ENCODE data around the gene ART1.
"Not testable (repeated sequence)": the region's sequence is repeated elsewhere in the genome, so short reads cannot be mapped to it uniquely, and the experiment has no call there.

The ART1 gene

DNA sequence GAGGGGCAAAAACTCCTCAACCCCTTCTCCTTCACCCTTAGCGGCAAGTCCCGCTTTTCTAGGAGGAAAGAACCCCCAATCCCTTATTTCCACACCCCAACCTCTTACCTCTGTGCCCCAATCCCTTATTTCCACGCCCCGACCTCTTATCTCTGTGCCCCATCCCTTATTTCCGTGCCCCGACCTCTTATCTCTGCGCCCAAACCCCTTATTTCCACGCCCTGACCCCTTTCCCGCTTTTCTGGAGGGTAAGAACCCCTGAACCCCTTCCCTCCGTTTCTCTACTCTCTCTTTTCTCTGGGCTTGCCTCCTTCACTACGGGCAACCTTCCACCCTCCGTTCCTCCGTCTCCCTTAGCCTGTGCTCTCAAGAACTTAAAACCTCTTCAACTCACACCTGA is 3.9 kb downstream of the ART1 start:
- not testable (repeated sequence) for H3K36me3 ChIP-seq (ENCODE audit: control insufficient read depth, insufficient read depth, low read length); H3K27me3 ChIP-seq (ENCODE audit: control insufficient read depth, insufficient read depth, low read length); H3K9me3 ChIP-seq (ENCODE audit: control insufficient read depth, insufficient read depth, low read length); H3K27ac ChIP-seq (ENCODE audit: low read length); DNase-seq (ENCODE audit: low read depth, low spot score); H3K4me3 ChIP-seq (ENCODE audit: low read length); H3K4me1 ChIP-seq (ENCODE audit: control insufficient read depth, insufficient read depth, low read length)
- no CpG with 5 or more reads among the region's 13 CpGs for WGBS (ENCODE audit: insufficient coverage, insufficient read length)

GRCh38 chr11:3649374-3649773 is 4.4 kb downstream of the ART1 start:
- WGBS (ENCODE audit: insufficient coverage, insufficient read length) = no CpG with 5 or more reads among the region's 9 CpGs

DNA sequence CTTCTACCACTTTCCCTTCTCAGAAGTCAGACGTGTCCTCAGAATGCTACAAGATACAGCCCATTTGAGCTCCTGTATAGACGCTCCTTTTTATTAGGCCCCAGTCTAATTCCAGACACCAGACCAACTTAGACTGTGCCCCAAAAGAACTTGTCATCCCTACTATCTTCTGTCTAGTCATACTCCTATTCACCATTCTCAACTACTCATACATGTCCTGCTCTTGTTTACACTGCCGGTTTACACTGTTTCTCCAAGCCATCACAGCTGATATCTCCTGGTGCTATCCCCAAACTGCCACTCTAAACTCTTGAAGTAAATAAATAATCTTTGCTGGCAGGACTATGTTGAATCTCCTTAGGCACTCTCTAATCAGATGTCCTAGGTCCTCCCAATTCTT is 7.6 kb downstream of the ART1 start:
- not testable (repeated sequence) for H3K27ac ChIP-seq (ENCODE audit: low read length); H3K36me3 ChIP-seq (ENCODE audit: control insufficient read depth, insufficient read depth, low read length); H3K4me3 ChIP-seq (ENCODE audit: low read length); DNase-seq (ENCODE audit: low read depth, low spot score); H3K9me3 ChIP-seq (ENCODE audit: control insufficient read depth, insufficient read depth, low read length); H3K27me3 ChIP-seq (ENCODE audit: control insufficient read depth, insufficient read depth, low read length); H3K4me1 ChIP-seq (ENCODE audit: control insufficient read depth, insufficient read depth, low read length)
- whole genome bisulfite sequencing (ENCODE audit: insufficient coverage, insufficient read length) = no CpG with 5 or more reads among the region's 3 CpGs

More at GRCh38 chr11:3649374-3649773, 4.4 kb downstream of the ART1 start:
- H3K9me3 ChIP-seq (ENCODE audit: control insufficient read depth, insufficient read depth, low read length); H3K27ac ChIP-seq (ENCODE audit: low read length); H3K27me3 ChIP-seq (ENCODE audit: control insufficient read depth, insufficient read depth, low read length); DNase-seq (ENCODE audit: low read depth, low spot score); H3K36me3 ChIP-seq (ENCODE audit: control insufficient read depth, insufficient read depth, low read length); H3K4me1 ChIP-seq (ENCODE audit: control insufficient read depth, insufficient read depth, low read length); H3K4me3 ChIP-seq (ENCODE audit: low read length): not testable (repeated sequence)

GRCh38 chr11:3655547-3655946 is 10.6 kb downstream of the ART1 start:
- WGBS (ENCODE audit: insufficient coverage, insufficient read length) = no CpG with 5 or more reads among the region's 3 CpGs
- no peak overlapping the region for H3K27ac ChIP-seq (ENCODE audit: low read length)
- no peaks in the 10 kb centered on the region for H3K36me3 ChIP-seq (ENCODE audit: control insufficient read depth, insufficient read depth, low read length)
- H3K4me1 ChIP-seq (ENCODE audit: control insufficient read depth, insufficient read depth, low read length) = no peaks in the 10 kb centered on the region
- no peaks in the 10 kb centered on the region for H3K9me3 ChIP-seq (ENCODE audit: control insufficient read depth, insufficient read depth, low read length)
- no peak overlapping the region for H3K4me3 ChIP-seq (ENCODE audit: low read length)
- no peak for DNase-seq (ENCODE audit: low read depth, low spot score)
- no peaks in the 10 kb centered on the region for H3K27me3 ChIP-seq (ENCODE audit: control insufficient read depth, insufficient read depth, low read length)

DNA sequence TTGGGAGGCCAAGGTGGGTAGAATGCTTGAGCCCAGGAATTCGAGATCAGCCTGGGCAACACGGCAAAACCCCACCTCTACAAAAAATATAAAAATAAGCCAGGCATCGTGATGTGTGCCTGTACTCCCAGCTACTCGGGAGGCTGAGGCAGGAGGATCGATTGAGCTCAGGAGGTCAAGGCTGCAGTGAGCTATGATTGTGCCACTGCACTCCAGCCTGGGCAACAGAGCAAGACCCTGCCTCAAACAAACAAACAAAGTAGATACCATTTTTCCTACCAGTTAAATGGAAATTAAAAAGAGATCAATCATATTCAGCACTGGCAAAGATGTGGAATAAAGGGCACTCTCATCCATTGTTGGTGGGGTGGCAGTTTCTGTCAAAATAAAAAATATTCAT is 12.4 kb downstream of the ART1 start:
- not testable (repeated sequence) for H3K27me3 ChIP-seq (ENCODE audit: control insufficient read depth, insufficient read depth, low read length); H3K9me3 ChIP-seq (ENCODE audit: control insufficient read depth, insufficient read depth, low read length); DNase-seq (ENCODE audit: low read depth, low spot score); H3K36me3 ChIP-seq (ENCODE audit: control insufficient read depth, insufficient read depth, low read length); H3K4me3 ChIP-seq (ENCODE audit: low read length); H3K4me1 ChIP-seq (ENCODE audit: control insufficient read depth, insufficient read depth, low read length); H3K27ac ChIP-seq (ENCODE audit: low read length)
- WGBS (ENCODE audit: insufficient coverage, insufficient read length) = no CpG with 5 or more reads among the region's 5 CpGs

GRCh38 chr11:3658252-3658651 is 13.3 kb downstream of the ART1 start:
- no peak for DNase-seq (ENCODE audit: low read depth, low spot score)
- no peaks in the 10 kb centered on the region for H3K9me3 ChIP-seq (ENCODE audit: control insufficient read depth, insufficient read depth, low read length)
- H3K27me3 ChIP-seq (ENCODE audit: control insufficient read depth, insufficient read depth, low read length) = no peaks in the 10 kb centered on the region
- no peak overlapping the region for H3K4me3 ChIP-seq (ENCODE audit: low read length)
- no CpG with 5 or more reads among the region's 8 CpGs for WGBS (ENCODE audit: insufficient coverage, insufficient read length)
- H3K4me1 ChIP-seq (ENCODE audit: control insufficient read depth, insufficient read depth, low read length) = no peaks in the 10 kb centered on the region
- H3K36me3 ChIP-seq (ENCODE audit: control insufficient read depth, insufficient read depth, low read length) = no peaks in the 10 kb centered on the region
- no peak overlapping the region for H3K27ac ChIP-seq (ENCODE audit: low read length)

DNA sequence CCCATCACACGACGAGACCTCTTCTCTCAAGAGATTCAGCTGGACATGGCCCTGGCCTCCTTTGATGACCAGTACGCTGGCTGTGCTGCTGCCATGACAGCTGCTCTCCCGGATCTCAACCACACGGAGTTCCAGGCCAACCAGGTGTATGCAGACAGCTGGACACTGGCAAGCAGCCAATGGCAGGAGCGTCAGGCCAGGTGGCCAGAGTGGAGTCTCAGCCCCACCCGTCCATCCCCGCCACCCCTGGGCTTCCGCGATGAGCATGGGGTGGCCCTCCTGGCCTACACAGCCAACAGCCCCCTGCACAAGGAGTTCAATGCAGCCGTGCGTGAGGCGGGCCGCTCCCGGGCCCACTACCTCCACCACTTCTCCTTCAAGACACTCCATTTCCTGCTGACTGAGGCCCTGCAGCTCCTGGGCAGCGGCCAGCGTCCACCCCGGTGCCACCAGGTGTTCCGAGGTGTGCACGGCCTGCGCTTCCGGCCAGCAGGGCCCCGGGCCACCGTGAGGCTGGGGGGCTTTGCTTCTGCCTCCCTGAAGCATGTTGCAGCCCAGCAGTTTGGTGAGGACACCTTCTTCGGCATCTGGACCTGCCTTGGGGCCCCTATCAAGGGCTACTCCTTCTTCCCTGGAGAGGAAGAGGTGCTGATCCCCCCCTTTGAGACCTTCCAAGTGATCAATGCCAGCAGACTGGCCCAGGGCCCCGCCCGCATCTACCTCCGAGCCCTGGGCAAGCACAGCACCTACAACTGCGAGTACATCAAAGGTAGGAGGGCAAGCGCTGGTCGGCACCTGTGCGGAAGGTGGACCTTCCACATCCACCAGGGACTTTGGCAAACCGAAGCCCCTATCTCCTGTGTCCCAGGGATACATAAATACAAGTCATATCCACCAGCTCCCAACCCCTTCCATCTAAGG is 14.9 kb downstream of the ART1 start:
- Histone ChIP-seq H3K4me3 (ENCODE audit: low read length) (no peak overlapping the region), H3K9me3 (ENCODE audit: control insufficient read depth, insufficient read depth, low read length) (no peaks in the 10 kb centered on the region), H3K27me3 (ENCODE audit: control insufficient read depth, insufficient read depth, low read length) (no peaks in the 10 kb centered on the region), H3K4me1 (ENCODE audit: control insufficient read depth, insufficient read depth, low read length) (no peaks in the 10 kb centered on the region), H3K27ac (ENCODE audit: low read length) (no peak overlapping the region), H3K36me3 (ENCODE audit: control insufficient read depth, insufficient read depth, low read length) (no peaks in the 10 kb centered on the region)
- no peak for DNase-seq (ENCODE audit: low read depth, low spot score)
- WGBS (ENCODE audit: insufficient coverage, insufficient read length) = no CpG with 5 or more reads among the region's 33 CpGs

GRCh38 chr11:3660960-3661359 is 16.0 kb downstream of the ART1 start:
- Histone ChIP-seq H3K4me3 (ENCODE audit: low read length) (no peak overlapping the region), H3K9me3 (ENCODE audit: control insufficient read depth, insufficient read depth, low read length) (no peaks in the 10 kb centered on the region), H3K4me1 (ENCODE audit: control insufficient read depth, insufficient read depth, low read length) (no peaks in the 10 kb centered on the region; the same call in 1 of the 2 replicates), H3K36me3 (ENCODE audit: control insufficient read depth, insufficient read depth, low read length) (no peaks in the 10 kb centered on the region; the same call in 1 of the 2 replicates), H3K27ac (ENCODE audit: low read length) (no peak overlapping the region), H3K27me3 (ENCODE audit: control insufficient read depth, insufficient read depth, low read length) (no peaks in the 10 kb centered on the region)
- no CpG with 5 or more reads among the region's 2 CpGs for WGBS (ENCODE audit: insufficient coverage, insufficient read length)
- DNase-seq (ENCODE audit: low read depth, low spot score) = no peak

GRCh38 chr11:3662856-3663255 is 17.9 kb downstream of the ART1 start:
- Histone ChIP-seq H3K36me3 (ENCODE audit: control insufficient read depth, insufficient read depth, low read length) (peaks cover 7% of the 10 kb centered on the region), H3K27me3 (ENCODE audit: control insufficient read depth, insufficient read depth, low read length) (no peaks in the 10 kb centered on the region), H3K4me3 (ENCODE audit: low read length) (no peak overlapping the region), H3K4me1 (ENCODE audit: control insufficient read depth, insufficient read depth, low read length) (no peaks in the 10 kb centered on the region; the same call in 1 of the 2 replicates), H3K27ac (ENCODE audit: low read length) (no peak overlapping the region), H3K9me3 (ENCODE audit: control insufficient read depth, insufficient read depth, low read length) (no peaks in the 10 kb centered on the region)
- DNase-seq (ENCODE audit: low read depth, low spot score) = no peak

DNA sequence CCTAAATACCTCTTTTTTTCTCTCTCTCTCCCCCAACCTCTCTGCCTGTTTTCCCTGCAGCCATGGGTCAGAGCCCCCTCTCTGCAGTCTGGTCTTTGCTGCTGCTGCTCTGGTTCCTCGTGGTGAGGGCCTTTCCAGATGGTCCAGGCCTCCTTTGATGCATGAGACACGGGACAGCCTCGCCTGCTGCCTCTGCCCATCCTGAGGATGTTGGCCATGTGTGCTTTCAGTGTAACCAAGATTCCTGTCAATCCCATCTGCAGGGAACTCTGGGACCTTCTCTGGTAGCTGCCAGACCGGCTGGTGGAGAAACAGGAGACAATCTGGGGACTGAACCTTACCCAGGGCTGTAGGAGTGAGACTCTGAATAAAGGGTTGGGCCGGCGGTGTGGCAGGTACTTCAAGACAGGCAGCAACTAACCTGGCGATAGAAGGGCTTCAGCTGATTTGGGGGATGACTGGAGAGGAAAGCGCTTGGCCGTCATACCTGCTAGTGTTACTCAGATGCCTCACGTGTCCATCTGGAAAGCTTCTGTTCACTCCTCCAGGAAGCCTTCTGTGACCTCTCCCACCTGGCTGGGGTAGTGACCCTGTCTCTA is 19.2 kb downstream of the ART1 start:
- no peaks in the 10 kb centered on the region; the same call in 1 of the 2 replicates for H3K4me1 ChIP-seq (ENCODE audit: control insufficient read depth, insufficient read depth, low read length)
- no peak for DNase-seq (ENCODE audit: low read depth, low spot score)
- H3K27me3 ChIP-seq (ENCODE audit: control insufficient read depth, insufficient read depth, low read length) = no peaks in the 10 kb centered on the region
- H3K9me3 ChIP-seq (ENCODE audit: control insufficient read depth, insufficient read depth, low read length) = no peaks in the 10 kb centered on the region
- H3K27ac ChIP-seq (ENCODE audit: low read length) = no peak overlapping the region
- H3K4me3 ChIP-seq (ENCODE audit: low read length) = no peak overlapping the region
- no CpG with 5 or more reads among the region's 10 CpGs for WGBS (ENCODE audit: insufficient coverage, insufficient read length)
- peaks cover 7% of the 10 kb centered on the region for H3K36me3 ChIP-seq (ENCODE audit: control insufficient read depth, insufficient read depth, low read length)
